ENCODE results near the gene CNOT8.

Gene CNOT8

DNA sequence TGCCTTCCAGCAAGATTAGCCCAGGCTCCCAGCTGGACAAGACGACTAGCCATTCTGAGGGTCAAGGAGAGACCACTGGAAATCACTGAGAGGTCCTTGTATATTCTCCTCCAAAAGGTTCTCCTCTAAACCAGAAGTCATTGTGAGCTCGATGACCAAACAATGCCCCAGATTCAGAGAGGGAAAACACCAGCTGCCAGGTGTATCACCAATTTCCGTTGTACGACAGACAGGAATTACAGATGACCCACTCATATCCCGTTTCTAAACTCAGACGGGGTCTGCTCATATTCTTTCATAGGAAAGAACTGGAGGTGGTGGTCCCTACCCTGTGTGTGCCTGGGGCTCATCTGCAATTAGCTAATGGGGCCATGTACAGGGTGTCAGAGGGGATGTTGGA lies 22.2 kb upstream of the CNOT8 start:
- DNase-seq, result no peak

DNA sequence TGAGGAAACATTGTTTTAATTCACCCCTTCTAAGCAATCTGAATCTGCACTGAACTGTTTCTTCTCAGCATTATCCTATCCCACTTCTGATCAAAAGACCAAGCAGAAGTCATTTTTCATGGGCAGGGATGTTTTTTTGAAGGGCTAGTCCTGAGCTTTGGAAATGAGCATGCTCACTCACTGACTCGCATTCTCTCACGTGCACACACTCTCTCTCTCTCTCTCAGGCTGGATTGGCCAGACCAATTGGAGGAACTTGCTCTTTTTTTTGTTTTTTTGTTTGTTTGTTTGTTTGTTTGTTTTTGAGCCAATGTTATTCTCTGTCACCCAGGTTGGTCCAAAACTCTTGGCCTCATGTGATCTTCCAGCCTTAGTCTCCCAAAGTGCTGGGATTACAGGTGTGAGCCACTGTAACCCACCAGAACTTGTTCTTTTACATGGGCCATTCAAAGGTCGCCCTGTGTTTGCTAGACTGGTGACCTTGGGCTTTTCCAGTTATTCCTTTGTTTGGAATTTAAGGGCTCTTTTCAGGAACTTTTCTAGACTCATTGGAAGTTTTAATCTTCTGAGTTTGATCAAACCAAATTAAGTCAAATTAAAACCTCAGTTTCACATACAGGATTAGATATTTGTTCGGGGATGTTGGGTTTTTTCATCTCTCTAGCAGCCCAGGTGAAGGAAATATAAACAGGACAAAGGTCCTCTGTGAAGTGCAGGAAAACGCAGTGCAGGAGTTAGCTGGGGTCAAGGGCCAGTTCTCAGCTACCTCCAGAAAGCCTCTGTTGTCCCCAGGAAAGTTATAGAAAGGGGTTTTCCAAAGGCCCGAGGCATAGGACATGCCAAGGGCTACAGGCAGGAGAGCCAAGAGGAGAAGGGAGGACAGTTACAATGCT lies 21.2 kb upstream of the CNOT8 start:
- no peak for DNase-seq

DNA sequence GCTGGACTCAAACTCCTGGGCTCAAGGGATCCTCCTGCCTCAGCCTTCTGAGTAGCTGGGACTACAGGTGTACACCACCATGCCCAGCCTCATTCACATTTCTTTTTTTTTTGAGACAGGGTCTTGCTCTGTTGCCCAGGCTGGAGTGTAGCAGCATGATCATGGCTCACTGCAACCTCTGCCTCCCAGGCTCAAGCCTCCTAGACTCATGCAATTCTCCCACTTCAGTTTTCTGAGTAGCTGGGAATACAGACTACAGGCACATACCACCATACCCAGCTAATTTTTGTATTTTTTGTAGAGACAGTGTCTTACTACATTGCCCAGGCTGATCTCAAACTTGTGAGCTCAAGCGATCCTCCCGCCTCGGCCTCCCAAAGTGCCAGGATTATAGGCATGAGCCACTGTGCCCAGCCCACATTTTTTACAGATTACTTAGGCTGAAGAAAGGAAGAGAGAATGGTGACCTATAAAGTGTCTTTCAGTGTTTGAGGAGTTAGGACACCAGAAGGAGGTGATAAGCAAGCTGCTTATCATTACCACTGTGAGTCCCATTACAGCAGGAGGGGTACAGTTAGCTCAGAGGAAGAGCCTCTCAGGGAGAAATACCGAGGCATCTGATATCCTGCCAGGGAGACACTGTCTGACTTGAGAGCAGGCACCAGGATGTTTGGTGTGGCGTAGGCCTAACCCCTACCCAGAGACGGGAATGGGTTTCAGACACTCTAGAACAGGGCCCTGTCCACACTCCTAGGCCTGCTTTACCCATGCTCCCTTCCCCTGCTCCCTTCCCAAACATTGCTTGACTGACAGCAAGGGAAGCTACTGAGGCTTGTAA lies 17.8 kb upstream of the CNOT8 start:
- DNase-seq, result no peak

DNA sequence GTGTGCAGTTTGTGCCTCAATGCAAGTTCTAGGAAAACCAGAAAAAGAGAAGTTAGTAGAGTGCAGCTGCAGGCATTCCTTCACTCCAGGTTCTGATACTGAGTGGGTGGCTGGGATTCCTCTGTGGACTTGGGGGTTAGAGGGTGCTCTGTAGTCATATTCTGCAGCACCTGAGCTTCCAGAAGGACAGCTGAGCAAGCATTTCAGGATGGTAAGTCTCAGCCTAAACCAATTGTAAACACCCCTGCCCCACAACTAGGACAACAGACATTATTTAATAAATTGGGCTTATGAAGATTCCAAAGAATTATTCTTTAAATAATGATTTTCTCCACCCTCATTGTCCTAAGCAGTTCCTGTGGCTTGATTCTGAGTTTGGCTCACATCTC lies 17.2 kb upstream of the CNOT8 start:
- no peak for DNase-seq

DNA sequence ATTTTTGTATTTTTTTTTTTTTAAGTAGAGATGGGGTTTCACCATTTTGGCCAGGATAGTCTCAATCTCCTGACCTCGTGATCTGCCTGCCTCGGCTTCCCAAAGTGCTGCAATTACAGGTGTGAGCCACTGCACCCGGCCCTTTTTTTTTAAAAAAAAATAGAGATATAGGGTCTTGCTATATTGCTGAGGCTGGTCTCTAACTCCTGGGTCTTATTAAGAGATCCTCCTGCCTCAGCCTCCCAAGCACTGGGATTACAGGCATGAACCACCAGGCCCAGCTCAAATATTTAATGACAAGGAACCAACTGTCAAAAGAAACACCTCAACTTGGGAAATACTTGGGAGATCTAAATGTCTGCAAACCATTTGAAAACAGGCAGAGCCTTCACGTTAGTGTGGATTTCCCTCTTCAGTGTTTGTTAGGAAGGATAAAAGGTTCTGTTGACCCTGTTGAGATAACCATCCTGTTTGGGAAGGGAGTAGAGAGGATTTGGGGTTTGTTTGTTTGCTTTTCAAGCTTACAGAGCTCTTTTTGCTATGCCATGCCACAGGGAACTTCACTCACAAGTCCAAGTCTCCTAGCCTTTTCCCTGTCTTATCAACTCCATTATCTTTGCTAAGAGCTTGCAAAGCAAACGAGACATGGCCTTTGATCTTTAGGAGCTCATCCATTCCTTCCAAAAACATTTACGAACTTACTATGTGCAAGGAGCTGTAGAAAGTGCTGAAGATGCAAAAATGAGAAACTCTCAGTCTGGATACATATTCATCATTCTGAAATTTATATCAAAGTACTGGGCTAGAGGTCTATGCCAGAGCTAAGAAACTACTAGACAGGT lies 15.5 kb upstream of the CNOT8 start:
- no peak for DNase-seq

DNA sequence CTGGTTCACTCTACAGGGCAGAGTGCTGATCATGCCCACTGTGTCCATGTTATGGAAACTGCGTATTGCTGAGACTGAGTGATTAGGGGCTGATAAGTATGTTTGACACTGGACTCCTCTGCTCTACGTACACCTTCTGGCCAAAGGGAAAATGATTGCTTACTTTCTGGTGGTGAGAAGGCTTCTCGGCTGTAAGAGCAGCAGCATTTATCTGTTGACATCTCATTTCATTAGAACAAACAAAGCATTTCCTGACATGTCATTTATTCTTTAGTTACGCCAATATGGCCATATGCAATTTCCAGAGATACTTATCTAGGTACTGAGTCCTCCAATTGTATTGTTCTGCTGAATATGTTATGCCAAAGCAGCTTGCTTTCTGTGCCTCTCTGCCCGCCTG lies 13.6 kb upstream of the CNOT8 start:
- no peak for DNase-seq

DNA sequence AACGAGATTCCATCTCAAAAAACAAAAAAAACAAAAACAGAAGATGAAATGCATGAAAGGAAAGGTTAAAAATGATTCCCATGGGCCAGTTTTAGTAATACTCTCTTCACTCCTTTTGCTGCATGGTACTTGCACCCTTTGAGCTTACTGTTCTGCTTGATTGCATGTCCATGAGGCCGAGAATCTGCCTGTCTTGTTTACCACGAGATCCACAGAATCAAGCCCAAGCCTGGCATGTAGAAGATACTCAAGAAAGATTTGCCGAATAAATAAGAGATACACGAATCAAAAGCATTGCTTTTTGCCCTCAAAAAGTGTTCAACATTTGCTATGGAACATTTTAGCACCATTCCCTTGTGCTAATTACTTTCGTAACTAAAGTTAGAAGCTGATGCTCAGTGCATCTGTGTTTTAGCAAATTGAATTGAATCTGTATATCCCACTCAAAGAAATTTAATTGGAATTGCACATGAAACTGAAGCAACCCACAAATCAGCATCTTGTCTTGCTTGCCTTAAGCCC lies 9.1 kb upstream of the CNOT8 start:
- no peak for DNase-seq

DNA sequence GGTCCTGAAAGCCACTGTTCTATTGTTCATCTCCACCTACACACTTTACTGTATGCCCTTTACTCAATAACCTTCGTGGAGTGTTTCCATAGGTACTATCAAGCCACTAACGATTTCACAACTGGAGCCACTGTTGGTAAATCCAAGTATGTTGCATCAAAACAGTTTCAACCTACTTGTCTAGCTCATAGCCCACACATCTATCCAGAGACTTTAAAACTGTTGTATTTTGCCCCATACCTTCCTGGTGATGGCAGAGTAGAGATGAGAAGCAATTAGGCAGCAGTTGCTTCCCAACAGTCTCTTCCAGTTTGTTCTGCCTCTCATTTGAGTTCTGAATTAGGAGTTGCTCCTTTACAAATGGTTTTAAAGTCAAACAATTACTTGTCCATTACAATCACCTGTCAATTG lies 8.6 kb upstream of the CNOT8 start:
- DNase-seq, result no peak

DNA sequence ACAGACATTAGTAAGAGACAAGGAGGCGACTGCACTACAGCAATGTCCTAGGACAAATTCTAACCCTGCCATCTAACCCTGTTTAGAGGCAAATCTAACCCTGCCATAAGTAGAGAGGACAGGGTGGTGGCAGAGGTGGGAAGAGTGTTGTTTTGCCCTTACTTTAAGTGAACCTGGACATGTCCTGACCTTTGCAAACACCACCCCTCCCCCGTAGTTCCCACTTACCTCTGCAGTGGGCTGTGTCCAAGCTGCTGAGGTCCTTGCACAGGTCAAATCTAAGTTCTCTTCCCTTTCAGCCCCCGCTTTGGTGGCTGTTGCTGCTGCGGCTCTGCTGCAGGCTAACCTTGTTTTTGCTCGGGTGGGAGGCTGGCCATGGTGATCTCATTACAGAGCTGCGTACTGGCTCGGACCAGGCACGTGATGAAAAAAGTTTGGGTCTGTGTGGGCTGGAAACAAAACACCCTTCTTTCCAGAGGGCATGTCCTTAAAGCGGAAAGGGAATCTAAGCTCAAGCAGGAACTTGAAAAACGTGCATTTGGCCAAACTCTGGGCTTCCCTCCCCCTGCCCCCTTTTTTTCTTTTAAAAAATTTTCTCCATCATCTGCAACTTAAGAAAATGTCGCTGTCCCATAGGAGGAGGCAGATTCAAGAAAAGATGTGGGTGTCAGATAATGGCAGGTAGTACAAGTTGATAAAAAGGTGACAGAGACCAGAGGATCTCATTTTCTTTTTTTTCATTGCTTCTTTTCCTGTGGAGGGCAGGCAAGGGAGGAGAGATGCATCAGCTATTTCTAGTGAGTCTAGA lies 8.0 kb upstream of the CNOT8 start, which contains the start of gene FAXDC2:
FAXDC2 (minus strand) TSS at position 349 of the 808 bp plus-strand sequence. CDS start 12,425 bp downstream, outside the sequence.
- DNase-seq, result peak; percentile 68

DNA sequence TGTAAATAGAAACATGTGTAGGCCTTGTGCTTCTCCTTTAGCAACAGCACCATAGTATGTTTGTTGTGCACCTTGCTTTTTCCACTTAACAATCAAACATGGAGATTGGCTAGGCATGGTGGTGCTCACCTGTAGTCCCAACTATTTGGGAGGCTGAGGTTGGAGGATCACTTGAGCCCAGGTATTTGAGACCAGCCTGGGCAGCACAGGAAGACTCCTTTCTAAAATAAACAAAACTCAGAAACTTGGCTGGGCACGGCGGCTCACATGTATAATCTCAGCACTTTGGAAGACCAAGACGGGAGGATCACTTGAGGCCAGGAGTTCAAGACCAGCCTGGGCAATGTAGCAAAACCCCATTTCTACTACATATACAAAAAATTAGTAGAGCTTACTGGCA lies 7.1 kb upstream of the CNOT8 start:
- DNase-seq, result no peak

DNA sequence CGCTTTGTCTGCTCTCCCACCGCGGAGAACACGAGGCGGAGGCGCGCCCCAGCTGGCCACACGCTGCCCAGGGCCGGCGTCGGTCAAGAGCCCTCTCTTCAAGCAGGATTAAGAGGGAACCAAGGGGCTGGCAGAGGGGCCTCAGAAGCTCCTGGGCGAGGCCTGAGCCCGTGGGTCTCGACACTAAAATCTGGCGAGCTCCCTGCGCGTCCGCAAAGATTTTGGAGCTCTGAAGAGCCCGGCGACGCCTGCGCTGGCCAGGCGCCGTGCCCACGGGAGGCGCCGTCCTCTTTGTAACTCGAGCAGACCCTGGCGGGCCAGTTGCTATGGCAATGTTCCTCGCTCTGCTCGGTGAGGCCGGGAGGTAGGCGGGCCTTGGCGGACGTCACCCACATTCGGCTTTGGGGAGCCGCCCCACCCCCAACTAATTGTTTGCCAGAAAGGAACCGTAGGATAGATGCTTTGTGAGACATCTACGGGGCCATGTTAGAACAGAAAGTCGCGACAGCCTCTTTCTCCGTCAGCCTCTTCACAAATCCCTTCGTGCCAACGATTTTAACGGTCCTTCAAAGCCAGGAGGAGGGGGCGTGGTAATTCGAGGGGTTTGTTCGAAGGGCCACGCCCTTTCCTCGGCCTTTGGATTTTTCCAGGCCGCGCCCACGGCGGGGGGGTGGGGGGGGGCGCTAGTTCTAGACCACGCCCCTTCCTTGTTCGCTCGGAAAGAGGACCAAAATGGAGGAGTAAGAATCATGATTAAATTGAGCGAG lies 714 bp upstream of the CNOT8 start:
- peak; percentile 97 for DNase-seq

DNA sequence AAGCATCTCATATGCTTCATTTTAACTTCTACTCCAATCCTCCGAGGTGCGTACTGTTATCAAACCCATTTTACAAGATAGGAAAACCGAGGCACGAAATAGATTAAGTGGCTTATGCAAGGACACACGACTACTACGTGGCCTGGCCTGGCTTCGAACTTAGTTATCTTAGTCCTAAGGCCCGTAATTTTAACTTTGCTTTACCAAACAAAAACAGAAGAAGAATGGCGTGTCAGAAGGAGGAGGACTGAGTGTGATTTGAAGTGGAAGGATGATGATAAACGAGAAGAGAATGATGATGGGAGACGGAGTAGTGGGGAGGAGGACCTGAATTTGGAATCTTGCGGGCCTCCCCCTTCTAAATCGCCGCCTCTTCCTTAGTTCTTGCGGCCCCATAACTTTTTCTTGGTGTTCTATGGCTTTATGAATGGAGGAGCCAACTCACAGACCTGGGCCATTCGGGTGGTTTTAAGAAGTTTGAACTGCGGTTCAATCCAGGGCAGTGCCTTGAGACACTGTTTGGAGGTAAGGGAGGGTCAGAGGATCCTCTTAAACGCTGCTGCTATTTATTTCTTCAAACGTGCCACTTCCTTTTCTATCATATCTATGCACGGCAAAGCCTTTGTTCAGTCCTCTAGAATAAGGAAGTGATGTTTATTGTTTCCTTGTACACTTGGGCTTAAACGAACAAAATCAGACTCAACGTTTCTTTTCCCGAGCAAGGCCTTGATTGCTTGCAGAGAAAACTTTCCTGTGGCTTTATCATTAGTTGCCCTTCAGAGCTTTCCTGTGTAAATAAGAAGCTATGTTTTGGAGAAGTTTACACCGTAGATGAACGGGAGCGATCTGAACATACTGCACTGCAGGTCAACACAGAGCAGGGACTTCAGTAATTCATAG lies 795 bp downstream of the CNOT8 start:
- DNase-seq, result no peak

DNA sequence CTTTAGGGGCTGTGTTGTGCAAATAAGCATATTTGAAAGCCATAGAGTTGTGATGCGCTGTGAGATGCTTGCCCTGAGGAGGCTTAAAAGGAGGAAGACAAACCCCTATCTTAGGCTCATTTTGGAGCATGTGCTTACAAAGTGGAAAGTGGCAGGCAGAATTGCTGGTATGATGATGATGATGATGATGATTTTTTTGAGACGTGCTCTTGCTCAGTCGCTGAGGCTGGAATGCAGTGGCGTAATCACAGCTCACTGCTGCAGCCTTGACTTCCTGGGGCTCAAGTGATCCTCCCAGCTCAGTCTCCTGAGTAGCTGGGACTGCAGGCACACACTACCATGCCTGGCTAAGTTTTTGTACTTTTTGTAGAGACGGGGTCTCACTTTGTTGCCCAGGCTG lies 1.7 kb downstream of the CNOT8 start:
- peak; percentile 73 for DNase-seq

DNA sequence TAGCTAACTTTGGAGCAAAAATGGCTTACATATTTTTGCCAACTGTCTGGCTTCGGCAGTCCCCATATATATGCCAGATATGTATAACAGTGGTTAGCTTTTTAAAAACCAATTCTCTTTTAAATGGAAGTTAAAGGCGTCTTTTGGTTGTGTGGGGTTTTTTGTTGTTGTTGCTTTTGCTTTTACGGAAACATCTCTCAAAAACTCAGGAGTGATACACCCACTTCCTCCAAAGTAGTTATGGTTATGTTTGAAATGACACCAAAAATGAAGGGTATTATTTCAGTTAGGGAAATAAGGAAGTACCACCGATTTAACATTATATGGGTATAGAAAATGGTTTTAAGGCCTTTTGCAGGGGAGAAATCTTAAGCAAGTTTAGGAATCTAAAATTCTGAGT lies 2.3 kb downstream of the CNOT8 start:
- no peak for DNase-seq

DNA sequence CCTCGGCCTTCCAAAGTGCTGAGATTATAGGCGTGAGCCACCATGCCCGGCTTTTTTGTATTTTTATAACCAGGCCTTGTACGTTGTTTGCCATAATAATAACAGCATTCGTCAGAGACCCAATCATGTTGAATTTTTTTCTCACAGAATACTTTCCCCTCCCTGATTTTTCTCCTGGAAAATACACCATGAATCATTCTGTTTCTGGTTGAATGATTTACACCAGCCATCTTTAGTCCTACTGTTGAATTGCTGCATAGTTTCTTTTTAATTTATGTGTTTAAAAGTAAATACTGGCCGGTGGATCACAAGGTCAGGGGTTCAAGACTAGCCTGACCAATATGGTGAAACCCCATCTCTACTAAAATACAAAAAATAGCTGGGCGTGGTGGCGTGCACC lies 3.5 kb downstream of the CNOT8 start:
- no peak for DNase-seq

DNA sequence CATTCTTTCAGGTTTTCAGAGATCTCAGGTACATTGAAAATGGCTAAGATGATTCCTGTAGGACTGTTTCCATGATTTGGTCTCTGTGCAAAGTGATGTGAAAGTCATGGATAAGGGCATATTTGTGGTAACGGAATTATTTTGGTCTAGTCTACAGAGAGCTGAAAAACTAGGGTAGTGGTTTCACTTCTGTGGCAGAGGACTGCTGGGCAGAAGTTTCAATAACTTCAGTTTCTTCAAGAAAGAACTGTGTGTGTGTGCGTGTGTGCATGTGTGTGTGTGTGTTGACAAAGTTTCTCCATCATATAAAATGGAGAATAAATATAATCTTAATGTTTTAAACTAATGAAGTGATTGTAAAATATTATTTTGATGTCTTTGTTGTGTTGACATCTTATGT lies 4.3 kb downstream of the CNOT8 start:
- peak; percentile 19 for DNase-seq

DNA sequence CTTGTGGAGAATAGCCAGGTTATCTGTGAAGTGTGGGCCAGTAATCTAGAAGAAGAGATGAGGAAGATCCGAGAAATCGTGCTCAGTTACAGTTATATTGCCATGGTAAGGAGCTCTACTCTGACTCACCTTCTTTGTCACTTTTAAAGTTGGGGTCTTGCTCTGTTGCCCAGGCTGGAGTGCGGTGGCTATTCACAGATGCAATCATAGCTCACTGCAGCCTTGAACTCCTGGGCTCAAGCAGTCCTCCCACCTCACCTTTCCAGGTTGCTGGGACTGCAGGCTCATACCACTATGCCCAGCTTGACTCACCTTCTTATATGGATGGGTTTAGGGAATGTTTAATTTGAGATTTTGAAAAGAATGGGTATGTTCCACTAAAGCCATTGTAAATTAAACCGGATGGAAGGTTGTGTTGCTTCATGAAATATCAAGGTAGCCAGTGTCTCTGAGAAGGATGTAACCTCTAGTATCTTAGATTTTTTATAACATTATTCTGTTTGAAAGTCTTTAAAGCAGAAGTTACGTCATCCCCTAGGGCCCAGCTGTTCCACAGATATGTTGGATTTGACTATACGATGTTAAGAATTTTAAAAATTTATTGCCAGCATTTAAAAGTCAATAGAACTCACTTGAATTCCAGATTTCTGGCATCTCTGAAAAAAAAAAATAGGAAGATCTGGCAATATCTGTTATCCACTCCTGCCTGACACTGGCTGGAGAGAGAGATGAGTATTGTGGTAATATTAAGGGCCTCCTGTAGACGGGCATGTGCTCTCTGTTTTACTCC lies 5.1 kb downstream of the CNOT8 start:
- DNase-seq, result peak; percentile 6

DNA sequence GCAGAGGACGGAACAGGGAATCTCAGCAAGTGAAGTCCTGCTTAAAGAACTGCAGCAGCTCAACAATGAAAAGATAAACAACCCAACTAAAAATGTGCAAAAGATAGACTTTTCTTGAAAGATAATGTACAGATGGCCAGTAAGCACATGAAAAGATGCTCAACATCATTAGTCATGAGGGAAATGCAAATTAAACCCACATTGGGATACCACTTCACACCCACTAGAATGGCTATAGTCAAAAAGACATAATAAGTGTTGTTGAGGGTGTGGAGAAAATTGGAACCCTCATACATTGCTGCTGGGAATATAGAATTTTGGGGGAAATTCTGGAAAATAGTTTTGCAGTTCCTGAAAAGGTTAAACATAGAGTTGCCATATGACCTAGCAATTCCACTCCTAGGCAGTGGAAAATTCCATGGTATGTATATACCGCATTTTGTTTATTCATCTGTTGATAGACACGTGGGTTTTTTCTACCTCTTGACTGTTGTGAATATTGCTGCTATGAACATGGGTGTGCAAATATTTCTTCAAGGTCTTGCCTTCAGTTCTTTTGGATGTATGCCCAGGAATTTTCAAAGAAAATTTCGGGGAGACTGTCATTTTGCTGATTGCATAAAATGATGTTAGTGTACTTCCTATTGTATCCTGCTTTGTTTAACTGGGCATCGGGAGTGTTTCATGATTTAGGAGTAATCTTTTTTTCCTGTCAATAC lies 7.2 kb downstream of the CNOT8 start:
- no peak for DNase-seq

Data from fibroblast of skin of scalp (primary cell).